Body of pancreas (tissue), 4 donors: ENCODE data around the gene PDHA1.

Experiments
- POLR2A ChIP-seq, 3 donors: fragments of 450-650 bp; IDR thresholded peaks; one replicate each; pipeline ENCODE4 v1.6.1; 2016; ENCODE audit warnings: antibody characterized with exemption in 3 of 3, mild to moderate bottlenecking in 2 of 3
- TF ChIP-seq, protein P1 (sequence below), 7 experiments: fragments of 450-650 bp in 4 of 7; fragments of 200-600 bp in 3 of 7; sonication (generic) in 3 of 7; IDR thresholded peaks; one replicate each; pipeline ENCODE4 v1.5.1; 2016 to 2019; ENCODE audit warnings: antibody characterized with exemption in 7 of 7

DNA sequence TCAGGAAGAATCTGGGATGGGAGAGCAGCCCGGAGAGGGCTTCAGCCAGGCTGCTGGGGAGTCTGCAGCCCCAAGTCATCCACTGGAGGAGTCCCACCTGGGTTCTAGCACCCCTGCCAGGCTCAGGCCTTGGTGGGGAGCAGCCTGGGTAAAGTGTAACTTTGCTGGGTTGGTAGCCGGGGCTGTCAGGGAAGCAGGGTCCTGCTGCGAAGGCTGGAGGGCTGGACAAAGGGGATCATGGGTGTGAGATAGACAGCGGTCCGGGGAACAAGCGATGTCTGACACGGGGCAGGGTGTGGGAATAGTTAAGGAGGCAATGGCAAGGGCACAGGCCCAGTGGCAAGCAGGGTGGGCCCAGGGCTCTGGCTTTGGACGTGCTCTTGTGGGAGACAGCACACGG lies 37.6 kb downstream of the PDHA1 start:
- TF ChIP-seq POLR2A (IDR thresholded peaks at IDR 0.05): no peak
- TF ChIP-seq, protein P1, sequence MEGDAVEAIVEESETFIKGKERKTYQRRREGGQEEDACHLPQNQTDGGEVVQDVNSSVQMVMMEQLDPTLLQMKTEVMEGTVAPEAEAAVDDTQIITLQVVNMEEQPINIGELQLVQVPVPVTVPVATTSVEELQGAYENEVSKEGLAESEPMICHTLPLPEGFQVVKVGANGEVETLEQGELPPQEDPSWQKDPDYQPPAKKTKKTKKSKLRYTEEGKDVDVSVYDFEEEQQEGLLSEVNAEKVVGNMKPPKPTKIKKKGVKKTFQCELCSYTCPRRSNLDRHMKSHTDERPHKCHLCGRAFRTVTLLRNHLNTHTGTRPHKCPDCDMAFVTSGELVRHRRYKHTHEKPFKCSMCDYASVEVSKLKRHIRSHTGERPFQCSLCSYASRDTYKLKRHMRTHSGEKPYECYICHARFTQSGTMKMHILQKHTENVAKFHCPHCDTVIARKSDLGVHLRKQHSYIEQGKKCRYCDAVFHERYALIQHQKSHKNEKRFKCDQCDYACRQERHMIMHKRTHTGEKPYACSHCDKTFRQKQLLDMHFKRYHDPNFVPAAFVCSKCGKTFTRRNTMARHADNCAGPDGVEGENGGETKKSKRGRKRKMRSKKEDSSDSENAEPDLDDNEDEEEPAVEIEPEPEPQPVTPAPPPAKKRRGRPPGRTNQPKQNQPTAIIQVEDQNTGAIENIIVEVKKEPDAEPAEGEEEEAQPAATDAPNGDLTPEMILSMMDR (IDR thresholded peaks at IDR 0.05): no peak
